ENCODE measurements around the gene ELAVL1. TPM values are rescaled to one million over a fixed set of nuclear protein-coding genes. Genes with fewer than 3 reads are reported as not detected.

Gene ELAVL1
- total and polyA plus RNA-seq, 2 of the 13 experiments (the other 11 are each of a cell fraction or from before 2014, with no cell fraction given): 27.9 to 38.4 TPM

DNA sequence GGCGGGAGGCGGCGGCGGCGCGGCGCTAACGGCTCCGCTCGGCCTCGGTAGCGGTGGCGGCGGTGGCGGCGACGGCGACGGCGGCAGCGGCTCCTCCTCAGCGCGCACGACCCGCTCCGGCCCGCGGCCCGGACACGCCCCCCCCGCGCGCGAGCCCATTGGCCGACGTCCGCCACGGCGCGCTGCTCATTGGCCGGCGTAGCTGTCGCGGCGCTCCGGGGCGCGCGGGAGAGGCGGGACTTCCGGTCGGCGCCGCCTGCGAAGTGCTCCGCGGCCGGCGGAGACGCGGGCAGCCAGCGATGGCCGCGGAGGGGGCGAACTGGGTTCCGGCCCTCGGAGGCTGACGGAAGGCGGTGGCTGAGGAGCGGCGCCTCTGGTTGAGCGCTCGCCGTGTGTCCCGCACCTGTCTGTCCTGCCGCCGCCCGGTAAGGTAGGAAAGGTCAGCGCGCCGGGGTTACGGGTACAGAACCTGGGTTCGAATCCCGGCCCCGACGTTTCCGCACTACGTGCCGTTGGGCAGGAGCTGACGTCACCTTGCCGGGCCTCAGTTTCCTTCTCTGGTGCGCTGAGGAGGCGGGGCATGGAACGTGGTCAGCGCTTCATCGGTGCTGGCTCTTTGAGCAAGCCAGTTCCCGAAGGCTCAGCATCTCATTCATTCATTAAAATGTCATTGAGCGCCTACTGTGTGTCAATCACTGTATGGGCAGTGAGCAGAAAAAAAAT, at the start of gene ELAVL1 (continued):
- TF ChIP-seq, protein P1, sequence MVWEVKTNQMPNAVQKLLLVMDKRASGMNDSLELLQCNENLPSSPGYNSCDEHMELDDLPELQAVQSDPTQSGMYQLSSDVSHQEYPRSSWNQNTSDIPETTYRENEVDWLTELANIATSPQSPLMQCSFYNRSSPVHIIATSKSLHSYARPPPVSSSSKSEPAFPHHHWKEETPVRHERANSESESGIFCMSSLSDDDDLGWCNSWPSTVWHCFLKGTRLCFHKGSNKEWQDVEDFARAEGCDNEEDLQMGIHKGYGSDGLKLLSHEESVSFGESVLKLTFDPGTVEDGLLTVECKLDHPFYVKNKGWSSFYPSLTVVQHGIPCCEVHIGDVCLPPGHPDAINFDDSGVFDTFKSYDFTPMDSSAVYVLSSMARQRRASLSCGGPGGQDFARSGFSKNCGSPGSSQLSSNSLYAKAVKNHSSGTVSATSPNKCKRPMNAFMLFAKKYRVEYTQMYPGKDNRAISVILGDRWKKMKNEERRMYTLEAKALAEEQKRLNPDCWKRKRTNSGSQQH (CRISPR knock-in tag; IDR thresholded peaks at IDR 0.05; ENCODE audit: low read depth): 0 out of 2 replicates have a peak, but pooled peaks have one; percentile 46
- peak; percentile 49 for TF ChIP-seq GATAD1 (CRISPR knock-in tag; IDR thresholded peaks at IDR 0.05)
- TF ChIP-seq ATF1 (CRISPR knock-in tag; IDR thresholded peaks at IDR 0.05): 0 out of 2 replicates have a peak, but pooled peaks have one; percentile 38
- no peak for TF ChIP-seq NONO (IDR thresholded peaks at IDR 0.05)
- TF ChIP-seq NONO (CRISPR knock-in tag; conservative IDR thresholded peaks at IDR 0.05): peak; percentile 60; the same call in 1 of the 2 replicates
- no peak for TF ChIP-seq RXRB (CRISPR knock-in tag; IDR thresholded peaks at IDR 0.05; ENCODE audit: borderline replicate concordance)
- peak; percentile 59; the same call in 1 of the 2 replicates for TF ChIP-seq TMF1 (CRISPR knock-in tag; IDR thresholded peaks at IDR 0.05; ENCODE audit: low read depth)
- TF ChIP-seq FOSL2 (CRISPR knock-in tag; IDR thresholded peaks at IDR 0.05): no peak
- TF ChIP-seq ASH2L (IDR thresholded peaks at IDR 0.05; ENCODE audit: insufficient read length, low read depth, low read length): peak; percentile 72
- TF ChIP-seq KDM5B (CRISPR knock-in tag; IDR thresholded peaks at IDR 0.05; ENCODE audit: borderline replicate concordance): peak; percentile 82
- TF ChIP-seq MED13 (CRISPR knock-in tag; IDR thresholded peaks at IDR 0.05): 0 out of 2 replicates have a peak, but pooled peaks have one; percentile 58
- no peak for TF ChIP-seq RBAK (CRISPR knock-in tag; IDR thresholded peaks at IDR 0.05)
- no peak for TF ChIP-seq HOXA7 (CRISPR knock-in tag; IDR thresholded peaks at IDR 0.05)
- TF ChIP-seq SOX6 (IDR thresholded peaks at IDR 0.05): no peak
- peak; percentile 27; the same call in 1 of the 2 replicates for TF ChIP-seq SOX6 (CRISPR knock-in tag; IDR thresholded peaks at IDR 0.05)
- TF ChIP-seq KDM3A (CRISPR knock-in tag; IDR thresholded peaks at IDR 0.05; ENCODE audit: low read depth): 0 out of 2 replicates have a peak, but pooled peaks have one; percentile 46
- TF ChIP-seq ZNF713 (CRISPR knock-in tag; IDR thresholded peaks at IDR 0.05): no peak
- peak; percentile 45; the same call in 1 of the 2 replicates for TF ChIP-seq ZMYM4 (CRISPR knock-in tag; IDR thresholded peaks at IDR 0.05)
- no peak for TF ChIP-seq ZNF460 (CRISPR knock-in tag; IDR thresholded peaks at IDR 0.05; ENCODE audit: borderline replicate concordance)
- TF ChIP-seq, protein P2, sequence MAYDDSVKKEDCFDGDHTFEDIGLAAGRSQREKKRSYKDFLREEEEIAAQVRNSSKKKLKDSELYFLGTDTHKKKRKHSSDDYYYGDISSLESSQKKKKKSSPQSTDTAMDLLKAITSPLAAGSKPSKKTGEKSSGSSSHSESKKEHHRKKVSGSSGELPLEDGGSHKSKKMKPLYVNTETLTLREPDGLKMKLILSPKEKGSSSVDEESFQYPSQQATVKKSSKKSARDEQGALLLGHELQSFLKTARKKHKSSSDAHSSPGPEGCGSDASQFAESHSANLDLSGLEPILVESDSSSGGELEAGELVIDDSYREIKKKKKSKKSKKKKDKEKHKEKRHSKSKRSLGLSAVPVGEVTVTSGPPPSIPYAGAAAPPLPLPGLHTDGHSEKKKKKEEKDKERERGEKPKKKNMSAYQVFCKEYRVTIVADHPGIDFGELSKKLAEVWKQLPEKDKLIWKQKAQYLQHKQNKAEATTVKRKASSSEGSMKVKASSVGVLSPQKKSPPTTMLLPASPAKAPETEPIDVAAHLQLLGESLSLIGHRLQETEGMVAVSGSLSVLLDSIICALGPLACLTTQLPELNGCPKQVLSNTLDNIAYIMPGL (CRISPR knock-in tag; IDR thresholded peaks at IDR 0.05; ENCODE audit: borderline replicate concordance in 1 of 2, low read depth in 1 of 2): peak in 1 of 2 experiments; percentile 74; a peak in 2 of 4 replicates
- TF ChIP-seq SRSF9 (IDR thresholded peaks at IDR 0.05; ENCODE audit: borderline replicate concordance, insufficient read depth, low read depth, low read length, poor library complexity, severe bottlenecking): no peak
- 0 out of 2 replicates have a peak, but pooled peaks have one; percentile 42 for TF ChIP-seq ARNTL (CRISPR knock-in tag; IDR thresholded peaks at IDR 0.05)
- TF ChIP-seq ZSCAN21 (CRISPR knock-in tag; IDR thresholded peaks at IDR 0.05; ENCODE audit: borderline replicate concordance): peak; percentile 38; the same call in 1 of the 2 replicates
- TF ChIP-seq ZNF577 (CRISPR knock-in tag; IDR thresholded peaks at IDR 0.05; ENCODE audit: borderline replicate concordance, low read depth): no peak
- no peak for TF ChIP-seq MZF1 (CRISPR knock-in tag; IDR thresholded peaks at IDR 0.05; ENCODE audit: borderline replicate concordance)
- TF ChIP-seq PHB2 (IDR thresholded peaks at IDR 0.05; ENCODE audit: partially characterized antibody): no peak
- no peak for TF ChIP-seq ETV6 (CRISPR knock-in tag; conservative IDR thresholded peaks at IDR 0.05)
- TF ChIP-seq FOSL1 (CRISPR knock-in tag; IDR thresholded peaks at IDR 0.05; ENCODE audit: borderline replicate concordance): no peak
- TF ChIP-seq THAP11 (CRISPR knock-in tag; IDR thresholded peaks at IDR 0.05): peak; percentile 69
